Muscle layer of duodenum (tissue), 2 donors: ENCODE measurements around the gene MARCHF6.
"Not testable (repeated sequence)": the region's sequence is repeated elsewhere in the genome, so short reads cannot be mapped to it uniquely, and the experiment has no call there.

ENCODE experiments used
- H3K27ac ChIP-seq: one replicate; pipeline ENCODE4 v1.7.0; 2013; ENCODE audit warnings: mild to moderate bottlenecking, low read length
- H3K27me3 ChIP-seq: one replicate; pipeline ENCODE4 v1.7.0; 2013; ENCODE audit warnings: low read depth, mild to moderate bottlenecking, control low read depth, low read length
- H3K36me3 ChIP-seq, 2 donors: one replicate each; pipeline ENCODE4 v1.7.0; 2013; ENCODE audit warnings: low read length in 2 of 2, control low read depth in 1 of 2, mild to moderate bottlenecking in 1 of 2; ENCODE audit not compliant: insufficient read depth in 2 of 2, control insufficient read depth in 1 of 2
- H3K4me1 ChIP-seq, 2 donors: one replicate each; pipeline ENCODE4 v1.7.0; 2013; ENCODE audit warnings: low read length in 2 of 2, mild to moderate bottlenecking in 2 of 2, control low read depth in 1 of 2, moderate library complexity in 1 of 2; ENCODE audit not compliant: insufficient read depth in 2 of 2, control insufficient read depth in 1 of 2
- H3K4me3 ChIP-seq, 2 donors: one replicate each; pipeline ENCODE4 v1.7.0; 2013; ENCODE audit warnings: low read length in 2 of 2, low read depth in 1 of 2, mild to moderate bottlenecking in 1 of 2
- H3K9me3 ChIP-seq, 2 donors: one replicate each; pipeline ENCODE4 v1.7.0; 2013; ENCODE audit warnings: low read length in 2 of 2, control low read depth in 1 of 2, mild to moderate bottlenecking in 1 of 2; ENCODE audit not compliant: control insufficient read depth in 1 of 2
- donor health status: healthy.

Gene MARCHF6

DNA sequence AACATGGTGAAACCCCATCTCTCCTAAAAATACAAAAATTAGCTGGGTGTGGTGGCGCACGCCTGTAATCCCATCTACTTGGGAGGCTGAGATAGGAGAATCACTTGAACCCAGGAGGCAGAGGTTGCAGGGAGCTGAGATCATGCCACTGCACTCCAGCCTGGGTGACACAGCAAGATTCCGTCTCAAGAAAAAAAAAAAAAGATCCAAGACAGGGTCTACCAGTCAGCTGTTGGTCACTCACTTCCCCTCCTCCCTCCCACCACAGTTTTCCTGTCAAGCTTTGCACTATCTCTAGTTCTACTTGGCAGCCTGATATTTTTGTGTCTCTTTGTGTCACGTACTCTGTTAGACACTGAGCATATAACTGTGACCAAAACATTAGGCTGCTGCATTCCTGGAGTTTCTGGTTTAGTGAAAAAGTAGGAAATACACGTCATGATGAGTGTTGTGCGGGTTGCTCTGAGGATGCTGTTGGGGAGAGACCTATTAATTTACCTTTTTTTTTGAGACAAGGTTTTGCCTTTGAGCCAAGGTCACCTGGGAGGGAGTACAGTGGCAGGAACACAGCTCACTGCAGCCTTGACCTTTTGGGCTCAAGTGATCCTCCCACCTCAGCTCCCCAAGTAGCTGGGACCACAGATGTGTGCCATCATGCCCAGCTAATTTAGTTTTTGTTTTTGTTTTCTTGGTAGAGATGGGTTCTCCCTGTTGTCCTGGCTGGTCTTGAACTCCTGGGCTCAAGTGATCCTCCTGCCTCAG, 39.3 kb downstream of the MARCHF6 start:
- not testable (repeated sequence) for H3K4me3 ChIP-seq, H3K4me1 ChIP-seq, H3K27me3 ChIP-seq, H3K27ac ChIP-seq, H3K9me3 ChIP-seq
- H3K36me3 ChIP-seq: peaks cover 34 to 60% of the 10 kb centered on the region in 2 donors

GRCh38 chr5:10393491-10393890, 40.0 kb downstream of the MARCHF6 start:
- H3K4me3 ChIP-seq: no peak overlapping the region
- H3K27ac ChIP-seq: no peak overlapping the region
- no peaks in the 10 kb centered on the region for H3K27me3 ChIP-seq
- H3K9me3 ChIP-seq: no peaks in the 10 kb centered on the region
- no peaks in the 10 kb centered on the region for H3K4me1 ChIP-seq
- peaks cover 37 to 62% of the 10 kb centered on the region in 2 donors for H3K36me3 ChIP-seq

GRCh38 chr5:10396552-10396951, 43.1 kb downstream of the MARCHF6 start:
- no peaks in the 10 kb centered on the region for H3K9me3 ChIP-seq
- no peaks in the 10 kb centered on the region for H3K27me3 ChIP-seq
- H3K36me3 ChIP-seq: peaks cover 29 to 48% of the 10 kb centered on the region in 2 donors
- H3K27ac ChIP-seq: no peak overlapping the region
- H3K4me3 ChIP-seq: no peak overlapping the region
- H3K4me1 ChIP-seq: peaks cover 0 to 10% of the 10 kb centered on the region in 2 donors

- peaks cover 41 to 45% of the 10 kb centered on the region in 2 donors for H3K36me3 ChIP-seq
- no peak overlapping the region for H3K27ac ChIP-seq
These were observed 46.3 kb downstream of the MARCHF6 start for GRCh38 chr5:10399839-10400238.

GRCh38 chr5:10400411-10400810, 46.9 kb downstream of the MARCHF6 start:
- no peak overlapping the region for H3K4me3 ChIP-seq
- no peaks in the 10 kb centered on the region for H3K27me3 ChIP-seq
- no peaks in the 10 kb centered on the region for H3K9me3 ChIP-seq
- peaks cover 0 to 10% of the 10 kb centered on the region in 2 donors for H3K4me1 ChIP-seq
- H3K27ac ChIP-seq: no peak overlapping the region
- peaks cover 41 to 48% of the 10 kb centered on the region in 2 donors for H3K36me3 ChIP-seq

More at GRCh38 chr5:10399839-10400238, 46.3 kb downstream of the MARCHF6 start:
- H3K4me1 ChIP-seq: peaks cover 0 to 10% of the 10 kb centered on the region in 2 donors
- H3K4me3 ChIP-seq: no peak overlapping the region
- H3K9me3 ChIP-seq: no peaks in the 10 kb centered on the region
- H3K27me3 ChIP-seq: no peaks in the 10 kb centered on the region

GRCh38 chr5:10400831-10401230, 47.3 kb downstream of the MARCHF6 start:
- Histone ChIP-seq H3K36me3 (peaks cover 41 to 48% of the 10 kb centered on the region in 2 donors), H3K4me3 (no peak overlapping the region), H3K27ac (no peak overlapping the region), H3K9me3 (no peaks in the 10 kb centered on the region), H3K27me3 (no peaks in the 10 kb centered on the region), H3K4me1 (peaks cover 0 to 10% of the 10 kb centered on the region in 2 donors)

GRCh38 chr5:10401498-10401897, 48.0 kb downstream of the MARCHF6 start:
- Histone ChIP-seq H3K4me1 (peaks cover 0 to 10% of the 10 kb centered on the region in 2 donors), H3K9me3 (no peaks in the 10 kb centered on the region), H3K36me3 (peaks cover 46 to 52% of the 10 kb centered on the region in 2 donors), H3K27me3 (no peaks in the 10 kb centered on the region), H3K27ac (no peak overlapping the region), H3K4me3 (no peak overlapping the region)
